SK-MEL-5 (cell line): Measurements from ENCODE around the gene PHF21A. TPM values are rescaled to one million over a fixed set of nuclear protein-coding genes. Genes with fewer than 3 reads are reported as not detected.
"Not testable (repeated sequence)": the region's sequence is repeated elsewhere in the genome, so short reads cannot be mapped to it uniquely, and the experiment has no call there.

Experiments used
- DNase-seq: peaks from one replicate; pipeline ENCODE4 v3.0.0-alpha.2; 2016; ENCODE audit warnings: low read depth, low spot score
- in situ Hi-C: cut with HindIII; loops from 2 replicates; pipeline ENCODE4 v1.10.0; 2016; ENCODE audit warnings: low sequenced_read_pairs, high pct_unique_total_duplicates, low pct_unique_long_range_greater_than_20kb
- total RNA-seq: library from RNA; depleted of rRNA; stranded (reverse); fragments of >200 nt; shearing (Covaris generic); gene quantifications from 2 replicates; pipeline ENCODE4 v1.2.3, GENCODE V29; 2014

PHF21A gene
- total RNA-seq, 1 experiment from 2014 or later: 15.2 TPM

GRCh38 chr11:46051102-46051501, 70.2 kb downstream of the PHF21A start:
- in situ Hi-C loops: no loop called here
- no peak for DNase-seq

DNA sequence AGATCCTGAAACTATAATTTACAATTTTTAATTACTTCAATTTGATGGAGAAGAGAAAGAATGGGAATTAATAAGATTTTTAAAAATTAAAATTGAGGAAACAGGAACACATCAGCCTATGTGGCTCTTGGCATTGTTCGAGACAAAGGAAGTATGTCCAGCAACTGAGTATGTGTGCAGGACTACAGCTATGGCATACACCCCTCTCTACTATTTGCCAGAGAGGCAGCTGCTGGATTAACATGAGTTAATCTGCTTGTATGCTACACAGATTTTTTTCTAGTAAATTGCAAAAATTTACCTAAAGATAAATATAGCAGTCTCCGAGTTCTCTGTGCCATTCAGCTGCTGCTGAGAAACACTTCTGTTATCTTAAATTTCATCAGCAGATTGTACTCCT, 70.6 kb downstream of the PHF21A start:
- no peak for DNase-seq
- in situ Hi-C loops: no loop called here

DNA sequence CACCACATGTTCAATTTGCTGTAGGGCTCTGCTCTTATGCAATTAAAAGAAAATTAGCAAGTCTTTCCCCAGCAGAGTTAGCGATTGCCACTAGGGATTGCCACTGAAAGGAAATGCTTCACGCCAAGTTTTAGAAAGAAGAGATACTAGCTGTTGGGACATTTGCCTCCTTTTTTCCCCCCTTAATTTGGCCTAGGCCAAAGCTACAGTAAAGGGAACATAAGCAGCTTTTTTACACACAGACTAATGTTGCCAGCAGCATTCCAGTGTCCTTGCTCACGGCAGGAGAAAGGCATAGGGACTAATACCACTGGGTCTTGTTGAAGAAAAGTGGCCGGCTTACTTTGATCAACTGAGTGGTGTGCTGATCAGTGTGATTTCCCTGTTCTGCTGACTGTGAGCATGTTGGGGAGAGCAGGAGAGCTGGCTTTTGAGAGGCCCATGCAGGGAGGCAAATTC, 71.2 kb downstream of the PHF21A start:
- in situ Hi-C loops: no loop called here

GRCh38 chr11:46049325-46049897, 71.8 kb downstream of the PHF21A start:
- in situ Hi-C loops: no loop called here
- no peak for DNase-seq

More for the DNA sequence above, 71.2 kb downstream of the PHF21A start:
- DNase-seq: no peak

DNA sequence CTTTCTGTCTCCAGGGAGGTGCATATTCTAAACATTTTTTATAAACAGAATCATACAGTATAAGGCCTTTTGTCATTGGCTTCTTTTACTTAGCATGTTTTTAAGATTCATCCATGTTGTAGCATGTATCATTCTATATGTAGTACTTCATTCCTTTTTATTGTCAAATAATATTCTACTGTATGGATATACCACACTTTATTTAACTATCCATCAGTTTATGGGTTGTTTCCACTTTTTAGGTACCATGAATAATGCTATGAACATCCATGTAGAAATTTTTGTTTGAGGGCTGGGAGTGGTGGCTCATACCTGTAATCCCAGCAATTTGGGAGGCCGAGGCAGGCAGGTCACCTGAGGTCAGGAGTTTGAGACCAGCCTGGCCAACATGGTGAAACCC, 73.1 kb downstream of the PHF21A start:
- in situ Hi-C loops: no loop called here
- DNase-seq: no peak

DNA sequence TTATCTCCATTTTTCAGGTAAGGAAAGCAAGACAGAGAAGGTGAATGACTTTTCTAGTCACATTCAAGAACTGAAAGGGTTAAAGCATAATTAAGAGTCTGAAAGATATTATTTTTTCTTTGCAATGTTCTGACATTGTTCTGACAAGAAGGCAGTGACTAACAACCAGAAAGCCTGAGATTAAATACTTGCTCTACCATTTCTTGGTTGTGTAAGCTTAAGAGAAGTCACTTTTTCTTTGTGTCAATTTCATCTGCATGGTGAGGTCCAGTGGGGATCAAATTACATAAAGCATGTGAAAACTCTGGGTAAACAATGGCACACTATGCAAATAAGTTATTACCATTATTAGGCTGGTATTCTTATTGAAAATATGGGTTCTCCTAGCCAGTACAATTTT, 73.7 kb downstream of the PHF21A start:
- in situ Hi-C loops: no loop called here
- DNase-seq: no peak

DNA sequence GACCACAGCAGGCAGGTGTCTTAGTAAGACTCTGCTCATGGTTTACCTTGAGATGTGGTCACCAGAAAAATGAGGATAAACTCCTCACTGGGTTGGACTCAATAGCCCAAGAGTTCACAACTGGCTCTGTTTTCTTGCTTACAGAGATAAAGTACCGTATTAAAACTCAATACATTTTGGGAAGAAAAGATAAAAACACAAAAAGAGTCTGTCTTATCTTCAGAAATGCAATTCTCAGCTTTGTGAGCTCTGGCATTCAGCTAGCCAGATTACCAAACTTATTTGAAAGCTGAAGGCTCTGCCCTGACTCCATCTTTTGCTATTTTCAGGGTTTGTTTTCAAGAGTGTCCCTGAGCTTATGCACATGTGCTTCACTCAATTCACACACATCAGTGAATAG, 75.4 kb downstream of the PHF21A start:
- in situ Hi-C loops: no loop called here
- no peak for DNase-seq

DNA sequence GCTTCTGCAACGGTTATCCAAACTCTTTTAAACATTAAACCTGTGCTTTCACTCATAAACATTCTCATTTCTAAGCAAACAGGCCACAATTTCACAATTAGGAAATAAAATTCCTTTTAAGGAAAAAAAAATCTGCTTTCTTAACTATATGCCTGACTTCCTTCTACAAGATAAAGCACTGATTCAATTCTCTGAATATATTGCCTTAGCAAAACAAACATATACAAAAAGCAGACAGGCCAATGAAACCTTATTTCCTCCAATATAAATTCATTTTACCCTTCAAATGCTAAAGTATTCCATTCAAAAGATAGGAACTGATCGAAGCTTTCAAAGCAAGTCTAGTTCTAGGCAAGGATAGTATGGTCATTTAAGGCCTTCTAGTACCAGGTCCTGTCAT, 76.7 kb downstream of the PHF21A start:
- no peak for DNase-seq
- in situ Hi-C loops: no loop called here

DNA sequence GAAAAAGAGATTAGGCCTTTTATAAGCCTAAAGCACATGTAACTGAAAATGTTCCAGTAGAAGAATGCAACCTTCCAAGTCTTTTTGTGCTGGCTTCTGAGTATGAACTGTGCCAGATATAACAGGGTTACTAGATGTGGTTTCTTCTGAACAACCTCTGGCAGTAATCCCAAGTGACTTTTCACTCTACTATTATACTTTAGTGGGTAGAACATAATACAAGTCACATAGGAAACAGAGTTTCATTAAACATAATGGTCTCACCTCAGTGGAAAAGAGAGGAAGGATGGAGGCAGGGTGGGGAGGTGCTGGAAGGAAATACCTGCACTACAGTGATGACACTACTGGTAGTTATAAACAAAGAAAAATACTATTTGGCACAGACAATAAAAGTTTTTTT, 81.3 kb downstream of the PHF21A start:
- DNase-seq: no peak
- in situ Hi-C loops: no loop called here

- in situ Hi-C loops: no loop called here
- DNase-seq: no peak
These were observed 82.7 kb downstream of the PHF21A start for GRCh38 chr11:46038529-46038928.

- in situ Hi-C loops: no loop called here
- DNase-seq: no peak
These were observed 84.3 kb downstream of the PHF21A start for GRCh38 chr11:46036969-46037368.

DNA sequence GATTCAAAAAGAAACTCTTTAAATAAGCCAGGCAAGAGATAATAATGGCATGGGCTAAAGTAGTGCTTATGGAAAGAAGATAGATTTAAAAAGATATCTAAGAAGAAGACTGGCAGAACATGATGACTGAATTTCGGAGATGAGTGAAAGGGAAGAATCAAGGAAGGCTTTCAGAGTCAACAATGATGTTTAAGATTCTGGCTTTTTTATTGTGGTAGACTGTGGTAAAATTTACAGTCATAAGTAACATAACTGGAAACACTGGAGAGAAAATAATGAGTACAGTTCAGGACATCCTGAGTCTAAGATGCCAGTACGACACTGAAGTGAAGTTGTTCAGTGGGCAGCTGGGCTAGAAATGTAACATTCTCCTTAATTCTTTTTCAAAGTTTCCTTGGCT, 85.2 kb downstream of the PHF21A start:
- DNase-seq: no peak
- in situ Hi-C loops: no loop called here

- no peak for DNase-seq
- in situ Hi-C loops: no loop called here
These were observed 87.2 kb downstream of the PHF21A start for GRCh38 chr11:46034041-46034440.

DNA sequence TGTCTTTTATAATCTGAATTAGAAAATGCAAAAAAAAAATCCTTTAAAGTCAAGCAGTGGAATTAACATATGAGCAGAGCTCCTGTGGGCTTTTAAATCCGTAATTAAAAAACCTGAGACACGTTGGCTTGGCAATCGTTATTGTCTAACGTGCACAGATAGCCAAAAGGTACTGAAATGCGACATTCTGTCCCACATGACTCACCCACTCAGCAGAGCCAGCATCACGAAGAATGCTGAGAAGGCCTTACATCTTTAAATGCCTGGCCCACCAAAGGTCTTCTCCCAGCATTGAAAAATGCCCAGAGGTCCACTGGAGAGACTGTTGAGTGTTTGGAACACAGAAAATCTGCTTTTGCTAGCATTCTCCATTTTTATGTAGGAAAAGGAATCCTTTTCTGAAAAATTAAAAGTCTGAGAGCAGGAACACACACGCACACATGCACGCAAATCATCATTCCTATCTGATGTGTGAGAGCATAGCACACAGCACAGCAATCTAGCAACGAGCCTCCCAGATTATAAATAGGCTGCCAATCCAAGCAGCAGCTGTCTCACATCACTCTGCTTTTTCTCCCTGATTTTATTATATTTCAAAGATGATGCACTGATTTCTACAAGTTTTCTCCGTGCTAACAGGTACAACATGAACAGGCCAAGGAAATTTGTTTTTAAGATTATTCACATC, 94.5 kb downstream of the PHF21A start:
- no peak for DNase-seq

GRCh38 chr11:46020084-46020599, 101.1 kb downstream of the PHF21A start:
- DNase-seq: no peak
- in situ Hi-C loops: no loop called here

More for the DNA sequence above, 94.5 kb downstream of the PHF21A start:
- in situ Hi-C loops: no loop called here

DNA sequence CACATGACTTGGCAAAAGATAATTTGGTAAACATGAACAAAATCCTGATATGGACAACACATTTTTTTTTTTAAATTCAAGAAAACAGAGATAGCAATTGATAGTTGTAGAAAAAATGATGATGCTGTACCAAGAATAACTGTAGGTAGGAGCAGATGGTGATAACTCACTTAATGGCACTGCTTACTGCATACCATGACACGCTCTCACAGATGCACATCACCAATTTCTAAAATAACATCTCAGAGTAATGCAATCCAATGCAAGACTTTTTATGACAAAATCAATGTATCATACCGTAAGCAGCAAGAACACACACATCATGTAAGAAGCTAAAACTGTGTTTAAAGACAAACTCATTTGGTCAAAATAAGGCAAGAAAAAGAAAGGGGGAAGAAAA, 102.6 kb downstream of the PHF21A start:
- no peak for DNase-seq
- in situ Hi-C loops: no loop called here

DNA sequence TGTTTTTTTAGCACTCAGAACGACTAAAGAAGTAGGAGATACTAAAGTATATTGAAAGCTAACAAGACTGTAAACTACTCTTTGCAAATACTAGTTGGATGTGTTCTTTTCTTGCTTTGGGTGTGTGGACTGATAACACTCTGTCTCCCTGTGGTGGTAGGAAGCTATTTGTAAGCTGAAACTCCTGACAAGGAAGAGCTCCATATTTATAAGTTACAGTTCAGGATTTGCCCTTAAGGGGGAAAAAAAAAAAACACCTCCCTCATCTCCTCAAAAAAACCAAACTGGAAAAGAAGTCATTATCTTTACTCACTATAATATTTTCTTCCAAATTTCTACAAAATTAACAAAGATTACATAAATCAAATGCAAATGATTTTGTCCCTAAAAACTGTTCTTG, 103.9 kb downstream of the PHF21A start:
- in situ Hi-C loops: no loop called here

DNA sequence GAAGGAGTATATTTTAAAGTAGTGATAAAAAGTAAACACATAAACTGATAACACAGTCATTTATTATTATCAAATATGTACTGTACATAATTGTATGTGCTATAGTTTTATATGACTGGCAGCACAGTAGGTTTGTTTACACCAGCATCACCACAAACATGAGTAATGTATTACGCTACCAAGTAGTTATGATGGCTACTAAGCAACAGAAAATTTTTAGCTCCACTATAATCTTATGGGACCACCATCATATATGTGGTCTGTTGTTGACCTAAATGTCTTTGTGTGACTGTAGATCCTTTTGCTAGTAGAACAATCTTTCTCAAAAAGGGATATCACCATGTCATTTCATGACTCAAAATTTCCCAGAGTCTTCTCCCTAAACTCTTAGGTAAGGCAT, 105.3 kb downstream of the PHF21A start:
- in situ Hi-C loops: no loop called here
- no peak for DNase-seq

More for the DNA sequence above, 103.9 kb downstream of the PHF21A start:
- peak; percentile 15 for DNase-seq

GRCh38 chr11:46014168-46014567, 107.1 kb downstream of the PHF21A start:
- in situ Hi-C loops, DNase-seq: not testable (repeated sequence)
